ENCODE results near the gene ZNF530. TPM values are rescaled to one million over a fixed set of nuclear protein-coding genes. Genes with fewer than 3 reads are reported as not detected.

Gene ZNF530
- total RNA-seq, 1 experiment from 2014 or later, result 8.2 TPM

GRCh38 chr19:57633832-57634131, 34.1 kb downstream of the ZNF530 start:
- H3K27ac Mint-ChIP-seq (ENCODE audit: unreplicated experiment), result peak overlapping the region; percentile 40
- no peaks in the 10 kb centered on the region for H3K27me3 Mint-ChIP-seq (ENCODE audit: unreplicated experiment)
- no TSS peak for BruUV-seq (replicated peaks)
- DNase-seq, result no peak
- peaks cover 21% of the 10 kb centered on the region for H3K4me1 Mint-ChIP-seq (ENCODE audit: low read depth, unreplicated experiment)
- peaks cover 17% of the 10 kb centered on the region for H3K9me3 Mint-ChIP-seq (ENCODE audit: low read depth, unreplicated experiment)
- no peak for TF ChIP-seq CTCF (IDR thresholded peaks at IDR 0.05; ENCODE audit: unreplicated experiment)
- intact Hi-C loops (cut with micrococcal nuclease; ENCODE audit: unreplicated experiment), result loop anchor here (2.0 kb wide), 1 partner anchor 47 kb away; the partner anchor contains the start of gene ZNF551
- CTCF ChIA-PET, result no interaction called here
- peak overlapping the region; percentile 83 for H3K4me3 Mint-ChIP-seq (ENCODE audit: low read depth, unreplicated experiment)
- peaks cover 26% of the 10 kb centered on the region for H3K36me3 Mint-ChIP-seq (ENCODE audit: insufficient read depth, unreplicated experiment)

- no peak overlapping the region for H3K4me3 Mint-ChIP-seq (ENCODE audit: low read depth, unreplicated experiment)
- peaks cover 19% of the 10 kb centered on the region for H3K4me1 Mint-ChIP-seq (ENCODE audit: low read depth, unreplicated experiment)
- DNase-seq, result no peak
- TF ChIP-seq CTCF (IDR thresholded peaks at IDR 0.05; ENCODE audit: unreplicated experiment), result no peak
- peaks cover 34% of the 10 kb centered on the region for H3K9me3 Mint-ChIP-seq (ENCODE audit: low read depth, unreplicated experiment)
- intact Hi-C loops (cut with micrococcal nuclease; ENCODE audit: unreplicated experiment), result no loop called here
- BruUV-seq (replicated peaks), result no TSS peak
- H3K27ac Mint-ChIP-seq (ENCODE audit: unreplicated experiment), result no peak overlapping the region
- CTCF ChIA-PET, result no interaction called here
- peaks cover 38% of the 10 kb centered on the region for H3K36me3 Mint-ChIP-seq (ENCODE audit: insufficient read depth, unreplicated experiment)
- no peaks in the 10 kb centered on the region for H3K27me3 Mint-ChIP-seq (ENCODE audit: unreplicated experiment)
Observed at GRCh38 chr19:57637379-57637778, 37.7 kb downstream of the ZNF530 start.

- Mint-ChIP-seq H3K27ac (ENCODE audit: unreplicated experiment) (no peak overlapping the region), H3K36me3 (ENCODE audit: insufficient read depth, unreplicated experiment) (peaks cover 18% of the 10 kb centered on the region), H3K27me3 (ENCODE audit: unreplicated experiment) (no peaks in the 10 kb centered on the region), H3K4me1 (ENCODE audit: low read depth, unreplicated experiment) (no peaks in the 10 kb centered on the region), H3K4me3 (ENCODE audit: low read depth, unreplicated experiment) (no peak overlapping the region), H3K9me3 (ENCODE audit: low read depth, unreplicated experiment) (peaks cover 33% of the 10 kb centered on the region)
- DNase-seq, result no peak
- intact Hi-C loops (cut with micrococcal nuclease; ENCODE audit: unreplicated experiment), result no loop called here
- BruUV-seq (replicated peaks), result no TSS peak
- CTCF ChIA-PET, result no interaction called here
- TF ChIP-seq CTCF (IDR thresholded peaks at IDR 0.05; ENCODE audit: unreplicated experiment), result no peak
Observed at GRCh38 chr19:57641715-57642234, 42.1 kb downstream of the ZNF530 start.

- Mint-ChIP-seq H3K36me3 (ENCODE audit: insufficient read depth, unreplicated experiment) (peaks cover 14% of the 10 kb centered on the region), H3K9me3 (ENCODE audit: low read depth, unreplicated experiment) (peaks cover 30% of the 10 kb centered on the region), H3K27ac (ENCODE audit: unreplicated experiment) (no peak overlapping the region), H3K27me3 (ENCODE audit: unreplicated experiment) (no peaks in the 10 kb centered on the region), H3K4me1 (ENCODE audit: low read depth, unreplicated experiment) (no peaks in the 10 kb centered on the region), H3K4me3 (ENCODE audit: low read depth, unreplicated experiment) (no peak overlapping the region)
- no TSS peak for BruUV-seq (replicated peaks)
- DNase-seq, result no peak
- intact Hi-C loops (cut with micrococcal nuclease; ENCODE audit: unreplicated experiment), result no loop called here
- CTCF ChIA-PET, result no interaction called here
- no peak for TF ChIP-seq CTCF (IDR thresholded peaks at IDR 0.05; ENCODE audit: unreplicated experiment)
Observed at GRCh38 chr19:57642396-57643046, 42.8 kb downstream of the ZNF530 start.
